HCT116 (cell line): ENCODE data around the gene STRBP. TPM values are rescaled to one million over a fixed set of nuclear protein-coding genes. Genes with fewer than 3 reads are reported as not detected.

ENCODE experiments used
- ATAC-seq: fragments of 200-7000 bp; cut with Tn5 transposase; 2 replicates; pipeline ENCODE4 v1.9.1; 2020; ENCODE audit warnings: mild to moderate bottlenecking, moderate library complexity
- BruUV-seq: library from RNA; stranded (reverse); fragments of 400-500 nt; replicated peaks from 2 replicates; lab custom pipeline; 2021; lab: Mats Ljungman, UMichigan
- CTCF ChIA-PET: fragments of 300-600 bp; sonication (Branson Sonifier 250); formaldehyde crosslinking; loops from one replicate; lab custom pipeline; 2021; ENCODE audit warnings: antibody characterized with exemption; lab: Charles Lee
- POLR2A ChIA-PET: fragments of 300-600, 350-600 bp; sonication (Branson Sonifier 250); formaldehyde crosslinking; loops from one replicate; lab custom pipeline; 2021; ENCODE audit warnings: antibody characterized with exemption; lab: Charles Lee
- RAD21 ChIA-PET, 2 experiments: fragments of 300-600 bp; sonication (Branson Sonifier 250); formaldehyde crosslinking; loops; one replicate each; lab custom pipeline; 2023; ENCODE audit warnings: low total read pairs in 2 of 2; ENCODE audit not compliant: uncharacterized antibody in 2 of 2, unreplicated experiment in 2 of 2, low non-redundant PET in 1 of 2; lab: Charles Lee
- DNase-seq: peaks from one replicate; pipeline ENCODE4 v3.0.0-alpha.2; 2010; ENCODE audit warnings: low read depth, low spot score
- H2AFZ ChIP-seq: fragments of 200-600 bp; shearing (Covaris generic), sonication (generic); 2 replicates; pipeline ENCODE4 v1.6.1; 2017; ENCODE audit warnings: low read depth, mixed run types, mixed read lengths, antibody characterized with exemption, low read length; ENCODE audit not compliant: poor library complexity, severe bottlenecking
- H3K27ac ChIP-seq: 2 replicates; pipeline ENCODE4 v1.5.1; 2012; ENCODE audit warnings: low read depth, low read length
- H3K27me3 ChIP-seq: fragments of 200-600 bp; sonication (generic); 2 replicates; pipeline ENCODE4 v1.6.1; 2016; ENCODE audit warnings: mixed run types, low read length, mixed read lengths; ENCODE audit not compliant: insufficient read depth
- H3K36me3 ChIP-seq, 2 experiments: fragments of 200-500 bp in 1 of 2; fragments of 200-600 bp in 1 of 2; sonication (Bioruptor generic) in 1 of 2; sonication (generic) in 1 of 2; 2 replicates each; pipeline versions ENCODE4 v1.5.1 to v1.6.1; 2014 to 2016; ENCODE audit warnings: low read length in 2 of 2, inconsistent platforms in 1 of 2, mixed read lengths in 1 of 2, mixed run types in 1 of 2; ENCODE audit not compliant: insufficient read depth in 2 of 2, control insufficient read depth in 1 of 2
- H3K4me1 ChIP-seq, 2 experiments: fragments of 200-600 bp in 1 of 2; sonication (generic) in 1 of 2; 2 replicates each; pipeline versions ENCODE4 v1.5.1 to v1.6.1; 2012 to 2017; ENCODE audit warnings: low read length in 2 of 2, inconsistent platforms in 1 of 2, mild to moderate bottlenecking in 1 of 2, mixed read lengths in 1 of 2, mixed run types in 1 of 2, moderate library complexity in 1 of 2; ENCODE audit not compliant: insufficient read depth in 2 of 2, control insufficient read depth in 1 of 2
- H3K4me2 ChIP-seq: fragments of 200-600 bp; sonication (generic); 2 replicates; pipeline ENCODE4 v1.6.1; 2017; ENCODE audit warnings: mixed run types, low read length, mixed read lengths
- H3K4me3 ChIP-seq, 2 experiments: fragments of 200-600 bp in 1 of 2; sonication (generic) in 1 of 2; replicated peaks in 1 of 2; 2 replicates each; pipeline ENCODE4 v1.5.1; 2011 to 2016; ENCODE audit warnings: low read length in 2 of 2, control low read depth in 1 of 2, low read depth in 1 of 2, mild to moderate bottlenecking in 1 of 2, mixed read lengths in 1 of 2, mixed run types in 1 of 2
- H3K79me2 ChIP-seq: fragments of 200-600 bp; sonication (generic); 2 replicates; pipeline ENCODE4 v1.6.1; 2017; ENCODE audit warnings: mild to moderate bottlenecking, mixed run types, low read length, moderate library complexity, mixed read lengths; ENCODE audit not compliant: insufficient read depth
- H3K9ac ChIP-seq: fragments of 200-600 bp; sonication (generic); 2 replicates; pipeline ENCODE4 v1.6.1; 2016; ENCODE audit warnings: low read length, mixed read lengths
- H3K9me2 ChIP-seq: fragments of 200-600 bp; sonication (generic), shearing (Covaris generic); 2 replicates; pipeline ENCODE4 v1.6.1; 2017; ENCODE audit warnings: mixed run types, mild to moderate bottlenecking, moderate library complexity; ENCODE audit not compliant: insufficient read depth
- H3K9me3 ChIP-seq, 2 experiments: fragments of 200-500 bp in 1 of 2; fragments of 200-600 bp in 1 of 2; sonication (Bioruptor generic) in 1 of 2; sonication (generic) in 1 of 2; 2 replicates each; pipeline ENCODE4 v1.6.1; 2014 to 2017; ENCODE audit warnings: low read length in 2 of 2, mixed read lengths in 2 of 2, inconsistent platforms in 1 of 2, low read depth in 1 of 2, mild to moderate bottlenecking in 1 of 2, mixed run types in 1 of 2, moderate library complexity in 1 of 2; ENCODE audit not compliant: control insufficient read depth in 1 of 2, insufficient read depth in 1 of 2
- H4K20me1 ChIP-seq: fragments of 200-600 bp; sonication (generic), shearing (Covaris generic); 2 replicates; pipeline ENCODE4 v1.6.1; 2017; ENCODE audit warnings: mixed run types, mild to moderate bottlenecking, moderate library complexity; ENCODE audit not compliant: insufficient read depth
- CBX3 ChIP-seq: IDR thresholded peaks from 2 replicates; pipeline ENCODE4 v1.6.1; 2012; ENCODE audit warnings: low read depth
- FOSL1 ChIP-seq: IDR thresholded peaks from 2 replicates; pipeline ENCODE4 v1.6.1; 2012; ENCODE audit warnings: low read depth
- POLR2AphosphoS5 ChIP-seq: IDR thresholded peaks from 2 replicates; pipeline ENCODE4 v1.6.1; 2011; ENCODE audit warnings: mild to moderate bottlenecking, low read depth, low read length, moderate library complexity
- REST ChIP-seq: IDR thresholded peaks from 2 replicates; pipeline ENCODE4 v1.6.1; 2012; ENCODE audit warnings: low read depth
- SIN3A ChIP-seq: IDR thresholded peaks from 2 replicates; pipeline ENCODE4 v1.6.1; 2012; ENCODE audit warnings: low read depth
- SP1 ChIP-seq: IDR thresholded peaks from 2 replicates; pipeline ENCODE4 v1.6.1; 2012; ENCODE audit warnings: low read depth
- TCF7L2 ChIP-seq: IDR thresholded peaks from 2 replicates; pipeline ENCODE4 v1.7.0; 2011; ENCODE audit warnings: borderline replicate concordance, inconsistent platforms; ENCODE audit not compliant: insufficient read depth, insufficient read length; ENCODE audit errors: extremely low read depth
- ZFX ChIP-seq: fragments of 450-650 bp; IDR thresholded peaks from 2 replicates; pipeline ENCODE4 v1.6.1; 2017
- intact Hi-C: fragments of 100-400 bp; cut with micrococcal nuclease; formaldehyde crosslinking; loops from 2 replicates; pipeline ENCODE4 v1.10.0; 2022
- total RNA-seq: library from RNA; stranded (reverse); gene quantifications from one replicate; pipeline ENCODE4 v1.2.1, GENCODE V29; 2021; ENCODE audit not compliant: unreplicated experiment
- TF ChIP-seq, protein P1 (sequence below): IDR thresholded peaks from 2 replicates; pipeline ENCODE4 v1.6.1; 2011; ENCODE audit warnings: mild to moderate bottlenecking, low read length, moderate library complexity; ENCODE audit not compliant: insufficient replicate concordance; ENCODE audit errors: extremely low read depth

The STRBP gene
- total RNA-seq, 1 experiment from 2014 or later, result 30.4 TPM

DNA sequence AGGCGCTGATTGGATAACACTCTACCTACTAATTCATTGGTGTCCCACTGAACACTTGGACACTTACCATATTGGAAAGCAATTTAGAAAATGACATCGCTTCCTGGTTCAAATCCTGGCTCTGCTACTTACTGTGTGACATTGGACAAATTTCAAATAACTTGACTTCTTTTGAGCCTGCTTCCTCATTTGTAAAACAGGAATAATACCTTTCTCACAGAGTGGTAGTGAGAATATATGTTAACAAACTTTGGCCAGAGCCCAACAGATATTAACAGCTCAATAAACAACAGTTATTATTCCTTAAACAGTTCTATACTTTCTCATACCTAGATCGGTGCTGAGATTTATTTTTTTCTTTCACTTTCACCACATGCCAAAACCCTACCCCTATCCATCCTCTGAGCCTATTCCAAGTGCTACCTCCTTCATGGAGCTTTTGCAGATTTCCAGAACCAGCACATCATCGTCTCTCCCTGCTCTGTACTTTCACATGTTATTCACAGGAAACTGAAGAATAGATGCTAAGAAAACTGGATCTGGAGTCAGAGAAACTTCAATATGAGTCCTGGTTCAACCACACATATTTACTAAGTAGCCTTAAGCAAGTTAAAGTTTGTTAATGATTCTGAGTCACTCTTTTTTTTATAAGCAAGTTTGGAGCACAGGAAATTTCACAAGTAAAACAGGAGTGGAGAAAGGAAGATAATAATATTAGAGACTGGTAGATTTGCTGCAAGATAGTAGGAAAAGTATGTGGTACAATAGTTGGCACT lies 92.3 kb downstream of the STRBP start:
- H3K4me3 ChIP-seq, result no peak overlapping the region
- no peak overlapping the region for H3K27ac ChIP-seq
- intact Hi-C loops, result no loop called here
- ChIA-PET RAD21 (no interaction called here), CTCF (no interaction called here)
- no peak for ATAC-seq
- DNase-seq, result no peak
- no peak for TF ChIP-seq REST
- TF ChIP-seq SP1, result no peak
- TF ChIP-seq, protein P1, sequence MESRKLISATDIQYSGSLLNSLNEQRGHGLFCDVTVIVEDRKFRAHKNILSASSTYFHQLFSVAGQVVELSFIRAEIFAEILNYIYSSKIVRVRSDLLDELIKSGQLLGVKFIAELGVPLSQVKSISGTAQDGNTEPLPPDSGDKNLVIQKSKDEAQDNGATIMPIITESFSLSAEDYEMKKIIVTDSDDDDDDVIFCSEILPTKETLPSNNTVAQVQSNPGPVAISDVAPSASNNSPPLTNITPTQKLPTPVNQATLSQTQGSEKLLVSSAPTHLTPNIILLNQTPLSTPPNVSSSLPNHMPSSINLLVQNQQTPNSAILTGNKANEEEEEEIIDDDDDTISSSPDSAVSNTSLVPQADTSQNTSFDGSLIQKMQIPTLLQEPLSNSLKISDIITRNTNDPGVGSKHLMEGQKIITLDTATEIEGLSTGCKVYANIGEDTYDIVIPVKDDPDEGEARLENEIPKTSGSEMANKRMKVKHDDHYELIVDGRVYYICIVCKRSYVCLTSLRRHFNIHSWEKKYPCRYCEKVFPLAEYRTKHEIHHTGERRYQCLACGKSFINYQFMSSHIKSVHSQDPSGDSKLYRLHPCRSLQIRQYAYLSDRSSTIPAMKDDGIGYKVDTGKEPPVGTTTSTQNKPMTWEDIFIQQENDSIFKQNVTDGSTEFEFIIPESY, result no peak
- TF ChIP-seq TCF7L2, result no peak
- no peak for TF ChIP-seq FOSL1
- TF ChIP-seq ZFX, result no peak
- no peak for TF ChIP-seq CBX3
- TF ChIP-seq POLR2AphosphoS5, result no peak
- no peak for TF ChIP-seq SIN3A
- TF ChIP-seq, all 23 proteins: peak for 0
- no TSS peak for BruUV-seq
- H3K79me2 ChIP-seq, result no peaks in the 10 kb centered on the region
- H3K4me2 ChIP-seq, result no peak overlapping the region
- no peaks in the 10 kb centered on the region for H3K9me2 ChIP-seq
- POLR2A ChIA-PET, result no interaction called here
- H3K9me3 ChIP-seq, result no peaks in the 10 kb centered on the region
- H3K27me3 ChIP-seq, result no peaks in the 10 kb centered on the region
- no peaks in the 10 kb centered on the region for H3K4me1 ChIP-seq
- no peak overlapping the region for H3K9ac ChIP-seq
- H4K20me1 ChIP-seq, result no peaks in the 10 kb centered on the region
- 0 out of 4 replicates have a peak, but pooled peaks cover 0 to 4% of the 10 kb centered on the region in 2 experiments for H3K36me3 ChIP-seq
- no peak overlapping the region for H2AFZ ChIP-seq
